Activated CD4-positive, alpha-beta T cell treated with anti-CD3 and anti-CD28 coated beads, Interleukin-2, amount 10 ng/mL, durations not matched to agents 7 days and 5 days (primary cell): Measurements from ENCODE around the gene EPYC. TPM values are rescaled to one million over a fixed set of nuclear protein-coding genes. Genes with fewer than 3 reads are reported as not detected.

Experiments
- CTCF ChIA-PET: fragments of 350-600 bp; sonication (Branson Sonifier 250); formaldehyde crosslinking; loops from one replicate; lab custom pipeline; 2021; ENCODE audit warnings: antibody characterized with exemption; lab: Charles Lee
- POLR2A ChIA-PET: fragments of 350-600 bp; sonication (Branson Sonifier 250); formaldehyde crosslinking; loops from one replicate; lab custom pipeline; 2021; ENCODE audit warnings: antibody characterized with exemption; lab: Charles Lee
- DNase-seq: peaks from one replicate; pipeline ENCODE4 v3.0.0-alpha.2; 2020
- H3K27ac Mint-ChIP-seq: one replicate; pipeline ENCODE4 v1.8.0; 2021; ENCODE audit warnings: mild to moderate bottlenecking, moderate library complexity, mixed read lengths
- H3K27me3 Mint-ChIP-seq: one replicate; pipeline ENCODE4 v1.8.0; 2021; ENCODE audit warnings: mixed read lengths
- H3K36me3 Mint-ChIP-seq: one replicate; pipeline ENCODE4 v1.8.0; 2021; ENCODE audit warnings: low read depth, mixed read lengths
- H3K4me1 Mint-ChIP-seq: one replicate; pipeline ENCODE4 v1.8.0; 2021; ENCODE audit warnings: mixed read lengths
- H3K4me3 Mint-ChIP-seq: one replicate; pipeline ENCODE4 v1.8.0; 2021; ENCODE audit warnings: mild to moderate bottlenecking, moderate library complexity, mixed read lengths
- H3K9me3 Mint-ChIP-seq: one replicate; pipeline ENCODE4 v1.8.0; 2021; ENCODE audit warnings: mixed read lengths
- total RNA-seq, 2 experiments: library from RNA; stranded (reverse); gene quantifications; one replicate each; pipeline ENCODE4 v1.2.3, GENCODE V29; 2021

EPYC gene
- total RNA-seq, 2 experiments from 2014 or later, result not detected

DNA sequence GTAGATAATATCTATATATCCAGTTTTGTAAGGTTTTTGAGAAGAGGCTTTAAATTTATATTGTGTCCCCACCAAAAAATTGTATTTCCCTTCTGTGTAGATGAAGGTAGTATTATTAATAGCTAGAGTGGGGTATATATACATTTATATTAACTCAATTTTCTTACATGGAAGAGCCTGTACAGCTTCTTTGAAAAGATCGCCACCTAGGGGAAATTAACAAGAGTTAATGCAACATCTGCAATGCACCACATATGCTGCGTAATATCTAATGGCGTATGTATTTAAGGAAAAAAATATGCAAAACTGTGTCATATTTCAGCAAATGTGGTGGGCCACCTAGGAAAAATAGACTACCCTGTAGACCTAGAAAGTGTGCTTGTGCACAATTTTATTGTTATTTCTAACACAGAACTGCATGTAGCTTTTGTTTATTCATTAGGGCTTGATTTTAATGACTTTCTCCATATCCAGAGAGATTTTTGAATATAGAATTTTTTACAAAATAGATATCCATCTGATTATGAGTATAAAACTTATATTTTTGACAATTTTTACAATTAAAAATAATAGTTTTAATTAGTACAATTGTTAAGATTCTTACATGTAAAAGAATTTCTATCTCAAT is 63.8 kb downstream of the EPYC start:
- no peak overlapping the region for H3K27ac Mint-ChIP-seq
- H3K4me1 Mint-ChIP-seq, result no peaks in the 10 kb centered on the region
- H3K27me3 Mint-ChIP-seq, result peaks cover 5% of the 10 kb centered on the region
- no peak for DNase-seq
- H3K9me3 Mint-ChIP-seq, result no peaks in the 10 kb centered on the region
- ChIA-PET CTCF (interaction anchor here (1.0 kb wide), 1 partner anchor 1396 kb away, joined by 3 read pairs; no protein-coding TSS in a partner anchor), POLR2A (interaction anchor here (0.6 kb wide), 1 partner anchor 256 kb away, joined by 6 read pairs; no protein-coding TSS in a partner anchor)
- H3K4me3 Mint-ChIP-seq, result no peak overlapping the region
- H3K36me3 Mint-ChIP-seq, result no peaks in the 10 kb centered on the region

DNA sequence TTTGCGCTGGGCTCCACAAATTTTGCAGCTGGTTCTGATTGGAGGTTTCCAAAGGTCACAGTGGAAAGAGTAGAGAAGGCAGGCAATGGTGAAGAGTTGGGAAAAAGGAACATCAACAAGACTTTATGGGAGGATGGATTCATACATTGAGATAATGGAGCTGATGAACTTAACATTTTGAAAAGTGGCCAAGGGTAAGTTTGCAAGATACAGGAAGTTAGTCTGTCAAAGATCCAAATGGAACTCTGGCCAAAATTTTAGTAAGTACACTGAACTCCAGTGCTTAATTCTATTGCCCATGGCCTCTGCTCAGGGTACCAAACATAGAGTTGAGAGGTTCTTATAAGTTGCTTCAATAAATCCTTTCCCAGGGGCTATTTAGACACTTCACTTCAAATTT is 65.4 kb downstream of the EPYC start:
- ChIA-PET CTCF (no interaction called here), POLR2A (no interaction called here)
- H3K36me3 Mint-ChIP-seq, result no peaks in the 10 kb centered on the region
- DNase-seq, result no peak
- peaks cover 5% of the 10 kb centered on the region for H3K27me3 Mint-ChIP-seq
- H3K9me3 Mint-ChIP-seq, result no peaks in the 10 kb centered on the region
- H3K27ac Mint-ChIP-seq, result no peak overlapping the region
- H3K4me1 Mint-ChIP-seq, result no peaks in the 10 kb centered on the region
- H3K4me3 Mint-ChIP-seq, result no peak overlapping the region

DNA sequence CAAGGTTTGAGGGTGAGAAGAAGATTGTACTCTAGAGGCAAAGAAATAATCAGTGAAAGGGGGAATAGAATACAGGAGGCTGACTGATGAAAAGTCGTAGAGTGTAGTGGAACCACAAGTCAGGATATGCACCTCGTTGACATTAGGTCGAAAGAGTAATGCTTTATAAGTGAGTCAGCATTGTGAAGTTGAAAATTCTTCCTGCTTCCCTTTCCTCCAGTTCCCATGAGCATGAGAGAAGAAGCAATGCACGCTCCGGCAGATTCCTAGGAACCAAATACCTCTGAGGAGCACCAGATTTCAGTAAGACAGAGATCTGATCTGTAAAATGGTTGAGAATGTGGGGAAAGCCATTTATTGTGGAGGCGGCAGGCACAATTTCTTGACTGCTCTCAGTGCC is 66.3 kb downstream of the EPYC start:
- Mint-ChIP-seq H3K4me3 (no peak overlapping the region), H3K9me3 (no peaks in the 10 kb centered on the region), H3K27me3 (peaks cover 5% of the 10 kb centered on the region), H3K36me3 (no peaks in the 10 kb centered on the region), H3K27ac (no peak overlapping the region), H3K4me1 (no peaks in the 10 kb centered on the region)
- POLR2A ChIA-PET, result no interaction called here
- CTCF ChIA-PET, result no interaction called here
- DNase-seq, result no peak

DNA sequence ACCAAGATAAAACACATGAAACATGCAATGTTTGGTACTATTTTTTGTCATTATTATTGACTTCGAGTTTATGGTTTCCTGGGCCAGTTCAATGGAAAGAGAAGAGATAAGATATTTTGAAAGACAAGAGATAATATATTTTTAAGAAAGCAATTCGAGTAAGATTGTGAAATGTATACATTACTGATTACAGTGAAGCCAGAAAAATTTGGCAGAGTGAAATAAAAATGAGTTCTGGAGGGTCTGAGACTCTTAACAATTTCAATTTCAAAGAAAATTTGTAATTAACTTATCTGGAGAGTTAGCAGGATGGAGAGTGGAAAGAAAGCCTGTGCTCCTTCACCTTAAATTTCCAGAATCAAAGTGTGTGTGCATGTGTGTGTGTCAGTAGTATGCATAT is 67.1 kb downstream of the EPYC start:
- H3K36me3 Mint-ChIP-seq, result no peaks in the 10 kb centered on the region
- no peak for DNase-seq
- H3K27ac Mint-ChIP-seq, result no peak overlapping the region
- H3K4me3 Mint-ChIP-seq, result no peak overlapping the region
- ChIA-PET CTCF (no interaction called here), POLR2A (no interaction called here)
- H3K27me3 Mint-ChIP-seq, result peaks cover 5% of the 10 kb centered on the region
- no peaks in the 10 kb centered on the region for H3K4me1 Mint-ChIP-seq
- H3K9me3 Mint-ChIP-seq, result no peaks in the 10 kb centered on the region

DNA sequence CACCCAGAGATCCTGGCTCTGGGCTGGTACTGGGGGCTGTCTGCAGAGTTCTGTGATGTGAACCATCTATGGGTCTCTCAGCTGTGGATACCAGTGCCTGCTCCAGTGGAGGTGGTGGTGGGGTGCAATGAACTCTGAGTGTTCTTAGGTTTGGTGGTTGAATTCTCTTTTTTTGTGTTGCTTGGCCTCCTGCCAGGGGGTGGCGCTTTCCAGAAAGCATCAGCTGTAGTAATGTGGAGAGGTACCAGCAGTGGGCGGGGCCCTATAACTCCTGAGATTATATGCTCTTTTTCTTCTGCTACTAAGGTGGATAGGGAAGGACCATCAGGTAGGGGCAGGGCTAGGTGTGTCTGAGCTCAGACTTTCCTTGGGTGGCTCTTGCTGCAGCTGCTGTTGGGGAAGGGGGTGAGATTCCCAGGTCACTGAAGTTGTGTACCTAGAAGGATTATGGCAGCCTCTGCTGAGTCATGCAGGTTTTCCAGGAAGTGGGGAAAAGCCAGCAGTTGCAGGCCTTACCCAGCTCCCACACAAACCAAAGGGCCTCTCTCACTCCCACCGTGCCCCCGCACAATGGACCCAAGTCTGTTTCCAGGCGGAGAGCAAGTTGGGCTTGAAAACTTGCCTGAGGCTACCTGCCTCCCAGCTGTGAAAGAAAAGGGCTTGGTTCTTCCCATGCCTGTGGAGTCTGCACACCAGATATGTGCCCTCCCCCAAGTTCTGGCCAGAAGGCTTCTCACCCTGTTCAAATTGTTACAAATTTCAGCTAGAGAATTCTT is 68.4 kb downstream of the EPYC start:
- no peaks in the 10 kb centered on the region for H3K4me1 Mint-ChIP-seq
- ChIA-PET POLR2A (no interaction called here), CTCF (interaction anchor here (1.1 kb wide), 1 partner anchor 11 kb away, joined by 4 read pairs; no protein-coding TSS in a partner anchor)
- H3K36me3 Mint-ChIP-seq, result no peaks in the 10 kb centered on the region
- H3K9me3 Mint-ChIP-seq, result no peaks in the 10 kb centered on the region
- DNase-seq, result no peak
- H3K27ac Mint-ChIP-seq, result no peak overlapping the region
- peaks cover 4% of the 10 kb centered on the region for H3K27me3 Mint-ChIP-seq
- no peak overlapping the region for H3K4me3 Mint-ChIP-seq

DNA sequence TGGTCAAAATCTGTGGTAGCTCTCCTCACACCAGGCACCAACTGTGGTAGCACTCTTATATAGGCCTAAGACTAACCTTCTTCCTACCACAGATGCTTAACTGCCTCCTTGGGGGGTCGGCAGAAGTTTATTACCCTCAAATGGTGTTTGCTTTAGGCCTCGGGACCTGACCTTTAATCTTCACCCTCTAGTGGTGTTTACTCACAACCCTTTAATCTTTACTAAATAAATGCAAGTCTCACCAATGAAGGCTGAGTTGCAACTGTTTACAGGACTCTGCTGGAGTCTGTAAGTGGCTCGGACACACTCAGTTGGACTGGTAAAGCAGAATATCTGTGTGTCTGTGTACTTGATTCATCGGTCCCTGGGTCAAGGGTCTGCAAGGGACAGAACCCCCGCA is 79.2 kb downstream of the EPYC start:
- no peak overlapping the region for H3K27ac Mint-ChIP-seq
- H3K4me3 Mint-ChIP-seq, result no peak overlapping the region
- CTCF ChIA-PET, result interaction anchor here (1.0 kb wide), 1 partner anchor 10 kb away, joined by 4 read pairs; no protein-coding TSS in a partner anchor
- POLR2A ChIA-PET, result no interaction called here
- DNase-seq, result no peak
- H3K36me3 Mint-ChIP-seq, result no peaks in the 10 kb centered on the region
- H3K9me3 Mint-ChIP-seq, result peaks cover 8% of the 10 kb centered on the region
- peaks cover 5% of the 10 kb centered on the region for H3K27me3 Mint-ChIP-seq
- no peaks in the 10 kb centered on the region for H3K4me1 Mint-ChIP-seq

DNA sequence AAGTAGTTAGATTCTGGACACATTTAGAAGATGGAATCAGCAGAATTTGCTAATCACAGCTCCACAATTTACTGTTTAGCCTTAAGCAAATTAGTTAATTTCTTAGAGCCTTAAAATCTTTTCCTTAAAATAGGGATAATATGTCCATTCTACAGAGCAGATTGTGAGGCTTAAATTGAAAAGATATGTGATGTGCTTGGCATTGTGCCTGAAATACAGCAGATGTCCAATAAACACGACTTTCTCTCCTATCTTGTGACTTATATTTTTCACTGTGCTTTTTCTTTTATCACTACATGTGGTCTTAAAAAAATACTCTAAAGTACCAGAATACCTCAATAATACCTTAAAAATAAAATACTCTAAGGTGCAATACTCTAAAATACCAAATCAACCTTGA is 80.4 kb downstream of the EPYC start:
- ChIA-PET CTCF (interaction anchor here (1.1 kb wide), 1 partner anchor 17 kb away, joined by 3 read pairs; no protein-coding TSS in a partner anchor), POLR2A (no interaction called here)
- H3K9me3 Mint-ChIP-seq, result peaks cover 5% of the 10 kb centered on the region
- no peak overlapping the region for H3K27ac Mint-ChIP-seq
- DNase-seq, result no peak
- H3K4me3 Mint-ChIP-seq, result no peak overlapping the region
- no peaks in the 10 kb centered on the region for H3K4me1 Mint-ChIP-seq
- H3K36me3 Mint-ChIP-seq, result no peaks in the 10 kb centered on the region
- peaks cover 5% of the 10 kb centered on the region for H3K27me3 Mint-ChIP-seq

DNA sequence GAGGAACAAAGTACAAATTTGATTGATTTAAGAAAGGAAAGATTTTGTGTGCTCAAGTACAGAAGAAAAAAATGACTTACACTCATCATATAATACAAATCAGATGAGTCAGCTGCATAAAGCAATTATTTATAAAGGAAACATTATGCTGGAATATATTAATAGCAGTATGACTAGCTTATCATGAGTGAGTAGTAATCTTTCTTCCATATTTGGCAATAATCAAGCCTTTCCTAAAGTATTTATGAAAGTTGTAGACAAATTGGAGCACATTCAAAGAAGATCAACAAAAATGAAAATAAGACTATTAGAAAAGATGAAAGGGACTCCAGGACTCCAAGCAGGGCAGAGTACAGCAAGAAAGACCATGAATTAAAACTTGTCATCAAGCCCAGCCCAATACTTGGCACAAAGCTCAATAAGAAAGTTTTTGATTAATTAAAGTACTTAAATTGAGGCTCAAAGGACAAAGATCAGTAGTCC is 82.6 kb downstream of the EPYC start:
- POLR2A ChIA-PET, result no interaction called here
- CTCF ChIA-PET, result no interaction called here
- Mint-ChIP-seq H3K27ac (no peak overlapping the region), H3K4me3 (no peak overlapping the region), H3K9me3 (no peaks in the 10 kb centered on the region), H3K27me3 (peaks cover 9% of the 10 kb centered on the region), H3K4me1 (no peaks in the 10 kb centered on the region), H3K36me3 (no peaks in the 10 kb centered on the region)
- no peak for DNase-seq

DNA sequence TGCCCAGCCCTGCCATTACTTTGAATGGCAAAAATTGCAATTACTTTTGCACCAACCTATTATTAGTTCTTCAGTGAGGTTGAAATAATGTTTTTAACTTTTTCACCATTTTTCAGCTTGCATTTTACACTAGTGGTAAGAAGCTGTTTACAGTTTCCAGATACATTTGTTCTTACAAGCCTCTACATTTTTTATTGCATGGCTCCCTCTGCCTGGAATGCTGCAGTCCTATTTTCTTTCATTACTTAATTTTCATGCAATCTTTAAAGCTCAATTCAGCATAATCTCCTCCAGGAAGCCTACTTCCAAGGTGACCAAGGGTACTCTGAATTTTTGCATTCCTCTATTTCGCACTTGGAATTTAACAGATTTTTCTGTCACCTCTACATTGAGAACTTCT is 83.2 kb downstream of the EPYC start:
- POLR2A ChIA-PET, result no interaction called here
- Mint-ChIP-seq H3K36me3 (no peaks in the 10 kb centered on the region), H3K4me1 (no peaks in the 10 kb centered on the region), H3K4me3 (no peak overlapping the region), H3K27me3 (peaks cover 9% of the 10 kb centered on the region), H3K9me3 (no peaks in the 10 kb centered on the region), H3K27ac (no peak overlapping the region)
- CTCF ChIA-PET, result no interaction called here
- no peak for DNase-seq

DNA sequence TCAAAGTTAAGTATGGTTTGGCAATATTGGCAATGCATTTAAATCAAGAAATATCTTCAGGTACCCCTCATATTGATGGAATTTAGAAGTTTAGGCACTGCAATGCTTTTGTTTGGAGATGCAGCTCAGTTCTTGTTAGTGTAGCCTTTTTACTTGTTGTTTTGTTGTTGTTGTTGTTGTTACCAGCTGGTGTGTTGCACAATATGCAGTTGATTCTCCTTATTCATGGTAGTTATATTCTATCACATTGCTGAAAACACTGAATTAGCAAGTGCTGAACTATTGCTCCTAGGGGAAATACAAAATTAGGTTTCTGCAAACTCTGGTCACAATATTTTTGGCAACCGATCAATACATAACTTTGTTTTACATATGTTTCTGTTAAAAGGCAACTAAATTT is 84.5 kb downstream of the EPYC start:
- H3K9me3 Mint-ChIP-seq, result no peaks in the 10 kb centered on the region
- ChIA-PET POLR2A (no interaction called here), CTCF (no interaction called here)
- no peak overlapping the region for H3K4me3 Mint-ChIP-seq
- H3K27me3 Mint-ChIP-seq, result peaks cover 9% of the 10 kb centered on the region
- H3K27ac Mint-ChIP-seq, result no peak overlapping the region
- H3K4me1 Mint-ChIP-seq, result no peaks in the 10 kb centered on the region
- DNase-seq, result no peak
- H3K36me3 Mint-ChIP-seq, result no peaks in the 10 kb centered on the region

DNA sequence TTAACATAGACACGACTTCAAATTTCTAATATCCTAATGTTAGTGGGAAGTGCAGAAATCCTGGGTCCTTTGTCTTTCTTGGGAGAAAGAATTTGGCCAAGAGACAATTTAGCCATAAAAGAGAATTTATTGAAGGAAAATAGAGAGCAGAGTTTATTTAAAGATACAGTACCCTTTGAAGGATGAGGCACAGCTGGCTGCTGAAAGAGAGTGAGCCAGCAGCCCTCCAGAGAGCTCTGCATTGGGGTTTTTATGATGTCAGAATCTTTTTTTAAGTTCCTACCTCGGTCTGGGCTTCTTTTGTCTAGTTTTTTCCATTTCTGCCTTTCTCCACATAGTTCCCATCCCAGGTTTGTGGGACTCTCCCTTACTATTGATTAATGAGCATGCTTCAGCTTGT is 87.3 kb downstream of the EPYC start:
- DNase-seq, result no peak
- Mint-ChIP-seq H3K36me3 (no peaks in the 10 kb centered on the region), H3K4me3 (no peak overlapping the region), H3K27ac (no peak overlapping the region), H3K27me3 (peaks cover 4% of the 10 kb centered on the region), H3K4me1 (no peaks in the 10 kb centered on the region), H3K9me3 (no peaks in the 10 kb centered on the region)
- POLR2A ChIA-PET, result no interaction called here
- CTCF ChIA-PET, result no interaction called here

DNA sequence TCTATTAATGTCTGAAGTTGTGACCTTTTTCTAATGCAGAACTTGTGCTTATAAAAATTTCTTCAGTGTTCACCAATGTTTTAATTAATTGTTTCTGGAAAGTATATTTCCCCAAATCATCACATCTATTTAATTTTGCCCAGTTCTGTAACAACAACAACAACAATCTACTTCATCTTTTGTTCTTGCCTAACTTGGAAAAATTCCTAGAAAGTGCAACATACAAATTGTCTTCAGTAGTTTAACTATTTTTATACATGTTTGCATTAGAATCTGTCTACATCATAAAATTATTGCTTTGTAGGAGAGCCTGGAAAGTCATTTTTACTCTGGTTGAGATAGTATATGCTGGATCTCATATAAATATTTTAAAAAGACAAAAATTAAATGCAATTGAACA is 88.3 kb downstream of the EPYC start:
- DNase-seq, result no peak
- CTCF ChIA-PET, result no interaction called here

DNA sequence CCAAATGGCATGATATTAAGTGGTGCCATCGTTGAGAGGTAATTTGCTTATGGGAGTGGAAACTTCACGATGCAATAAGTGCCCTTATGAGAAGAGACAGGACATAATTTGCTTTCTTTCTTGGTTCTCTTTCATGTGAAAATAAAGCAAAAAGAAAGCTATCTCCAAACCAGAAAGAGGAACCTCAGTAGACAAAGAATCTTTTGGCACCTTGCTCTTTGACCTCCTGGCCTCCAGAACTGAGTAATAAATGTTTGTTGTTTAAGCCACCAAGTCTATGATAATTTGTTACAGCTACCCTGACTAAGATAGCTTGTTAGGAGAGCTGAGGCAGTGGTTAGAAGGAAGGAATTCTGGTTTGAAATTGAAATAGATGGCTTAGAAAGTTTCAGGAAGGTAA is 89.4 kb downstream of the EPYC start:
- Mint-ChIP-seq H3K36me3 (no peaks in the 10 kb centered on the region), H3K27me3 (peaks cover 4% of the 10 kb centered on the region), H3K27ac (no peak overlapping the region), H3K9me3 (no peaks in the 10 kb centered on the region), H3K4me3 (no peak overlapping the region), H3K4me1 (no peaks in the 10 kb centered on the region)
- POLR2A ChIA-PET, result no interaction called here
- DNase-seq, result no peak
- CTCF ChIA-PET, result interaction anchor here (0.6 to 0.9 kb wide), 2 partner anchors 10 kb away, joined by 3 read pairs; no protein-coding TSS in a partner anchor

More for the DNA sequence above, 88.3 kb downstream of the EPYC start:
- no peak overlapping the region for H3K4me3 Mint-ChIP-seq
- POLR2A ChIA-PET, result no interaction called here
- no peak overlapping the region for H3K27ac Mint-ChIP-seq
- H3K36me3 Mint-ChIP-seq, result no peaks in the 10 kb centered on the region
- peaks cover 4% of the 10 kb centered on the region for H3K27me3 Mint-ChIP-seq
- no peaks in the 10 kb centered on the region for H3K4me1 Mint-ChIP-seq
- H3K9me3 Mint-ChIP-seq, result no peaks in the 10 kb centered on the region
